ENCODE results near the gene NTS. TPM values are rescaled to one million over a fixed set of nuclear protein-coding genes. Genes with fewer than 3 reads are reported as not detected.

Gene NTS
- total RNA-seq, 2 donors from 2014 or later: not detected

DNA sequence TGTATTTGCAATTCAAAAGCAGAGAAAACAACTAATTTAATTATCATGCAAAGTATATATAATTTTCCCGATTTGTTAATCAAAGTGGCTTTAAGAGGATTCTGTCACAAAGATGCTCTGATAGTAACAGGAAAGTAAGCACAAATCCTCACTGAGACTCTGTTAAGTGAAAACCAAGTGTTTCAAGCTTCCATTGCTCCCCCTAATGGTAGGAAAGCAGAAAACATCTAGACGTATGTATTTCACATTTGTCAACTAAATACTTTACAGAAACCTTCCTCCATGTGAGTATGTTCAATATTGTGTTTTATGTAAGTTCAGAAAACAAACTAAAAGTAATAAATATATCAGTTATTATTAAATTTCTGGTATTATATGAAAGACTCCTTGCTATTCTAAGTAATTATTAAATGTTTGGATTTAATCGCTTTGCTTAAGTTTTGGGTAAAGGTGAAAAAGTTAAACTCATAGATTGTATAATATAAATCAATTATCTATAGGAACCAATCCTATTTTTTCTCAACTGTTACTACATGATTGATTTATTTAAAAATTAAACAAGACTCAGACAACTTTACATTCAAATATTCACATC is 1.5 kb upstream of the NTS start:
- no peak for ATAC-seq
- Mint-ChIP-seq H3K9me3 (no peaks in the 10 kb centered on the region), H3K27ac (no peak overlapping the region), H3K36me3 (no peaks in the 10 kb centered on the region)
- DNase-seq (ENCODE audit: low spot score in 2 of 2): no peak

DNA sequence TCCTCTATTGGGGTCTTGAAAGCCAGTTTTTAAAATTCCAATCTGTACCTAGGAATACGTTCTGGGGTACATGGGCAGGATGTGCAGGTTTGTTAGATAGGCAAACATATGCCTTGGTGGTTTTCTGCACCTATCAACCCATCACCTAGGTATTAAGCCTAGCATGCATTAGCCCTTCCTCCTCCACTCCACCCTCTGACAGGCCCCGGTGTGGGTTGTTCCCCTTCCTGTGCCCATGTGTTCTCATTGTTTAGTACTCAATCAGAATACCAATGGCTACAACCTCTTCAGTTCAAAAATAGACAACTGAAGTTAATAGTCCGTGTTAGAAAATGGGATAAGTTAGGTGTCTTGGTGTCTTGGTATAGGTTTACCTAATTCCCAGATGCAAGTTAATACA is 3.4 kb downstream of the NTS start:
- no peak for ATAC-seq
- H3K36me3 Mint-ChIP-seq: no peaks in the 10 kb centered on the region
- no peak for DNase-seq (ENCODE audit: low spot score in 2 of 2)
- no peak overlapping the region for H3K27ac Mint-ChIP-seq
- no peaks in the 10 kb centered on the region for H3K9me3 Mint-ChIP-seq

DNA sequence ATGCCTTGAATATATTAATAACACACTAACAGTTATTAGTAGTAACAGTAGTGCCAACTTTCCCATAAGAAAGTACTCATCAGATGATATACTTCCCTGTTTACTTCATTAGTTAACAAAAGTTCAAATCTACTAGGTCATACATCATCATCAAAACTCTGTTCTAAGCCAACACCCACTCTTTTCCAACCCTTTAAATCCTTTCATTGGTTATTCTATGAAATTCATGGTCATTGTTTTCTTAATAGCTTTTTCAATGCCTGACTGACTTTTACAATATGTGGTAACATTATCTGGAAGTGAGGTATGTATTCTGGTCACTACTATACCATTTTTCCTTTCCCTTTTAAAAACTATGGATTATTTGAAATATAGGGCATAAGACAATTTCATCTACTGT is 9.7 kb downstream of the NTS start:
- no peaks in the 10 kb centered on the region for H3K36me3 Mint-ChIP-seq
- no peak for ATAC-seq
- H3K9me3 Mint-ChIP-seq: no peaks in the 10 kb centered on the region
- H3K27ac Mint-ChIP-seq: no peak overlapping the region
- DNase-seq (ENCODE audit: low spot score in 2 of 2): no peak

DNA sequence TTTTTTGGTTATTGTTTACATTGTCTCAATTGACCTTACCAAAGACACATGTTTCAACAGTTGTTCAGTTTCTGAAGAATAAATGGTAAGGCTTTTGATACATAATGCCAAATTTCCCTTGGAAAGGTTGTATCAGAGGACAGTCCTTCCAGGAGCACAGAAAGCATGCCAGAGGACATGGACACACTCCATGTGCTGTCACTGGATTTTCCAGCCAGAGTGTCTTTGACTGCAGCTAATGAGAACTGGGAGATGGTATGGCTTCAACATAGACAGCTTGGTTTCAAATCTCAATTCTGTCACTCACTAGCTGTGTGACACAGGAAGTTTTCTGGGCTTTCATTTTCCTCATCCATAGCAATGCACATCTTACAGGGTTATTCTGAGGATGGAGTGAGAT is 20.6 kb downstream of the NTS start:
- no peak overlapping the region for H3K27ac Mint-ChIP-seq
- DNase-seq (ENCODE audit: low spot score in 2 of 2) (no peak), ATAC-seq (no peak)
- H3K36me3 Mint-ChIP-seq: no peaks in the 10 kb centered on the region
- peaks cover 0 to 3% of the 10 kb centered on the region in 2 donors for H3K9me3 Mint-ChIP-seq

DNA sequence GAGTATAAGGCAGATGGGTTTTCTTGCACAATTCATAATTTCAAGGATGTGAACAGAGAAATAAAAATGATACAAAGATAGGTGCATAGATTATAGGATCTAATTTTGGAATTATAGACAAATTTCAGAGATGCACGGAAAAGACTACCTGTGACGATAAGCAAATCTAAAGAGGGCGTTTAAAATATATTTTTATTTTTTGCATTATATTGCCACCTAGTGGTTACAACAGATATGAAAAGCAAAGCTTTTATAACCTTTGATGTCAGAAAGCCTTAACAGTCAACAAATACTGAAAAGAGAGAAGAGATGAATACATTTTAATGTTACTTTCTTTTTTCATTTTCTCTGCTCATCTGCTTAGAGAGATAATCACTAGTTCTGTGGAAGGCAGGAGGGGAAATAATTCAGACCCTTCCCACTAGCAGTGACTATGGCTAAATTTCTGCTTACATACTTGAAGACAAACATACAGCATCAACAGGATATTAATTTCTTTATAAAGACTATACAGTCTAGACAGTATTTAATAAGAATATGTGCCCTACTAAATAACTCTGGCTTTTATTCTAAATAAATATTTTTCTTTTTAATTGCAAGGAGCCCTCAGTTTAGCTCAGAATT is 46.3 kb downstream of the NTS start:
- ATAC-seq: no peak
- Mint-ChIP-seq H3K27ac (no peak overlapping the region), H3K9me3 (no peaks in the 10 kb centered on the region), H3K36me3 (no peaks in the 10 kb centered on the region)
- DNase-seq (ENCODE audit: low spot score in 2 of 2): no peak

DNA sequence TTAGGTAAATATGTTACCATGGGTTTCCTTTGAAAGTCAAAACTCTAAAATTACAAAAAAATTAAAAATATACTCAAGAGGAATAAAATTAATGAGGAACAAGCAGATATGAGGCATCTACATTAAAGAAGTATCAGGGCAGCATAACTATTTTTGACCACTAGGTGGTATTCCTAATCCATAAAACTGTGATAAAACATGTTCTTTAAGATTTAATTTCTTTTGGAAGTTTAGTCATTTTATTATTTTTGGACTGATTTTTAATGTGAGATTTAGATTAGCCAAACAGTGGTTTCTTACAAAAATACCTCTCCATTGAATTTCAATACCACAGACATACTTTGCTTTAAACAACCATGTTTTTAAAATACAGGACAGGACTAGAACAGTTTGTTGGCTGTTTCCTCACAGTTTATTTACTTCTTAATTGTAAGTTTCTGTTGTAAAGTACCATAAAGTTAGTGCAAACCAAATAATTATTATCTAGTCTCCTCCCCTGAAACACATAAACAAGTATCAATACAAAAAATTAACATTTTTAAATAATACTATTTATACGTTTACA is 49.8 kb downstream of the NTS start:
- H3K9me3 Mint-ChIP-seq: no peaks in the 10 kb centered on the region
- ATAC-seq: no peak
- no peak overlapping the region for H3K27ac Mint-ChIP-seq
- H3K36me3 Mint-ChIP-seq: no peaks in the 10 kb centered on the region
- no peak for DNase-seq (ENCODE audit: low spot score in 2 of 2)

DNA sequence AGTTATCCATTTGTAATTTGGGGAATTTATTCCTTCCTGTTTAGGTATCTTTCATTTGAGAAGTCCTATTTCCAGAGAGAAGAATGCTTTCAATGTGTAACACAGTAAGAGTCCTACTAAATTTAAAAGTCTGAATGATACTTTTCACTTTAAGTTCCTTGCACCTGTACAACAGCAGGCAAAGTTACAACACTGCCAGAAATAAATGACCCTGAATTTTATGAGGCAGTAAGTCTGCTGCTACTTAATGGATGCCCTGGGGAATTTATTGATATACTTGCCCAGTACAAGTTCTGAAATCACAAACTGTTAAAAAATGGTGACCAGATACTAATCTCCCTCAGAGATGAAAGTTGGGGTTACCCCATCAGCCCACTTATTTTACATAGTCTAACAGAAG is 53.1 kb downstream of the NTS start:
- no peaks in the 10 kb centered on the region for H3K36me3 Mint-ChIP-seq
- H3K9me3 Mint-ChIP-seq: no peaks in the 10 kb centered on the region
- no peak for ATAC-seq
- H3K27ac Mint-ChIP-seq: no peak overlapping the region
- DNase-seq (ENCODE audit: low spot score in 2 of 2): no peak

Other genes starting within 250 kb of the NTS start
- gene RASSF9, start 37.9 kb upstream of the NTS start, total RNA-seq: not detected

Measured in activated naive CD4-positive, alpha-beta T cell treated with anti-CD3 and anti-CD28 coated beads, Interleukin-2, amount 50 U/mL, for 72 hours (primary cell).